ENCODE results near the gene AP1S3. TPM values are rescaled to one million over a fixed set of nuclear protein-coding genes. Genes with fewer than 3 reads are reported as not detected.

Gene AP1S3
- total RNA-seq, 1 experiment from 2014 or later = 73.3 TPM

GRCh38 chr2:223774193-223774592 lies 63.2 kb downstream of the AP1S3 start:
- CTCF ChIA-PET = interaction anchor here (0.6 to 0.7 kb wide), 3 partner anchors 82 to 163 kb away, joined by 3 to 4 read pairs (median 3); no protein-coding TSS in a partner anchor
- H3K4me1 ChIP-seq (replicated peaks; ENCODE audit: insufficient read depth) = no peaks in the 10 kb centered on the region
- intact Hi-C loops (cut with micrococcal nuclease; ENCODE audit: unreplicated experiment) = no loop called here
- DNase-seq = no peak
- H3K9me2 ChIP-seq (ENCODE audit: insufficient read depth) = no peaks in the 10 kb centered on the region
- no peak overlapping the region for H3K4me3 ChIP-seq
- no TSS peak for BruUV-seq (replicated peaks)
- TF ChIP-seq CTCF (conservative IDR thresholded peaks at IDR 0.05) = no peak
- TF ChIP-seq EZH2 (IDR thresholded peaks at IDR 0.05; ENCODE audit: low read depth) = no peak
- H3K9me3 ChIP-seq (ENCODE audit: insufficient read depth, low read depth) = no peaks in the 10 kb centered on the region
- no peaks in the 10 kb centered on the region for H4K20me1 ChIP-seq (ENCODE audit: insufficient read depth)
- peaks cover 6% of the 10 kb centered on the region; the same call in 1 of the 2 replicates for H3K79me2 ChIP-seq (ENCODE audit: low read depth)
- H3K27me3 ChIP-seq (ENCODE audit: insufficient read depth, low read depth) = no peaks in the 10 kb centered on the region
- H3K4me2 ChIP-seq = no peak overlapping the region
- POLR2A ChIA-PET (ENCODE audit: unreplicated experiment) = no interaction called here
- no peak overlapping the region for H2AFZ ChIP-seq
- H3F3A ChIP-seq (ENCODE audit: insufficient read depth, low read depth) = no peaks in the 10 kb centered on the region
- no peak overlapping the region for H3K27ac ChIP-seq
- H3K36me3 ChIP-seq (ENCODE audit: low read depth) = peaks cover 23% of the 10 kb centered on the region

- no peaks in the 10 kb centered on the region for H3K27me3 ChIP-seq (ENCODE audit: insufficient read depth, low read depth)
- TF ChIP-seq CTCF (conservative IDR thresholded peaks at IDR 0.05) (no peak), EZH2 (IDR thresholded peaks at IDR 0.05; ENCODE audit: low read depth) (no peak)
- CTCF ChIA-PET = interaction anchor here (0.7 kb wide), 1 partner anchor 313 kb away, joined by 6 read pairs; no protein-coding TSS in a partner anchor
- H4K20me1 ChIP-seq (ENCODE audit: insufficient read depth) = no peaks in the 10 kb centered on the region
- H3K27ac ChIP-seq = no peak overlapping the region
- intact Hi-C loops (cut with micrococcal nuclease; ENCODE audit: unreplicated experiment) = no loop called here
- no peaks in the 10 kb centered on the region for H3K9me2 ChIP-seq (ENCODE audit: insufficient read depth)
- no TSS peak for BruUV-seq (replicated peaks)
- H3K9me3 ChIP-seq (ENCODE audit: insufficient read depth, low read depth) = no peaks in the 10 kb centered on the region
- H2AFZ ChIP-seq = no peak overlapping the region
- POLR2A ChIA-PET (ENCODE audit: unreplicated experiment) = interaction anchor here (0.7 kb wide), 1 partner anchor 10 kb away, joined by 4 read pairs; no protein-coding TSS in a partner anchor
- no peak overlapping the region for H3K4me3 ChIP-seq
- DNase-seq = no peak
- H3K36me3 ChIP-seq (ENCODE audit: low read depth) = peaks cover 18% of the 10 kb centered on the region
- no peak overlapping the region for H3K4me2 ChIP-seq
- H3K4me1 ChIP-seq (replicated peaks; ENCODE audit: insufficient read depth) = no peaks in the 10 kb centered on the region
- H3F3A ChIP-seq (ENCODE audit: insufficient read depth, low read depth) = no peaks in the 10 kb centered on the region
- H3K79me2 ChIP-seq (ENCODE audit: low read depth) = no peaks in the 10 kb centered on the region
Measured at GRCh38 chr2:223772363-223772762, 65.0 kb downstream of the AP1S3 start.

GRCh38 chr2:223771475-223771874 lies 65.9 kb downstream of the AP1S3 start:
- Histone ChIP-seq H3K36me3 (ENCODE audit: low read depth) (peaks cover 12% of the 10 kb centered on the region), H4K20me1 (ENCODE audit: insufficient read depth) (no peaks in the 10 kb centered on the region), H3K9me3 (ENCODE audit: insufficient read depth, low read depth) (no peaks in the 10 kb centered on the region), H3K4me2 (no peak overlapping the region), H3K4me3 (no peak overlapping the region), H2AFZ (no peak overlapping the region), H3K79me2 (ENCODE audit: low read depth) (no peaks in the 10 kb centered on the region), H3F3A (ENCODE audit: insufficient read depth, low read depth) (no peaks in the 10 kb centered on the region), H3K4me1 (replicated peaks; ENCODE audit: insufficient read depth) (no peaks in the 10 kb centered on the region), H3K9me2 (ENCODE audit: insufficient read depth) (no peaks in the 10 kb centered on the region), H3K27me3 (ENCODE audit: insufficient read depth, low read depth) (no peaks in the 10 kb centered on the region), H3K27ac (no peak overlapping the region)
- ChIA-PET POLR2A (ENCODE audit: unreplicated experiment) (no interaction called here), CTCF (no interaction called here)
- BruUV-seq (replicated peaks) = no TSS peak
- no peak for TF ChIP-seq EZH2 (IDR thresholded peaks at IDR 0.05; ENCODE audit: low read depth)
- no peak for TF ChIP-seq CTCF (conservative IDR thresholded peaks at IDR 0.05)
- intact Hi-C loops (cut with micrococcal nuclease; ENCODE audit: unreplicated experiment) = no loop called here
- DNase-seq = no peak
